Measurements from ENCODE around the gene PRPSAP1. TPM values are rescaled to one million over a fixed set of nuclear protein-coding genes. Genes with fewer than 3 reads are reported as not detected.

The PRPSAP1 gene
- total RNA-seq, 1 donor from 2014 or later = 69.7 TPM

GRCh38 chr17:76336756-76337412, 16.8 kb downstream of the PRPSAP1 start:
- H3K4me1 Mint-ChIP-seq (ENCODE audit: unreplicated experiment) = peaks cover 24% of the 10 kb centered on the region
- H3K9me3 Mint-ChIP-seq (ENCODE audit: unreplicated experiment) = no peaks in the 10 kb centered on the region
- H3K36me3 Mint-ChIP-seq (ENCODE audit: unreplicated experiment) = peaks cover 20% of the 10 kb centered on the region
- no peak for DNase-seq (ENCODE audit: extremely low spot score, unreplicated experiment)
- no peak for TF ChIP-seq CTCF (IDR thresholded peaks at IDR 0.05)
- H3K27me3 Mint-ChIP-seq (ENCODE audit: unreplicated experiment) = no peaks in the 10 kb centered on the region
- H3K4me3 Mint-ChIP-seq (ENCODE audit: unreplicated experiment) = no peak overlapping the region
- peak overlapping the region; percentile 19 for H3K27ac Mint-ChIP-seq (ENCODE audit: unreplicated experiment)

GRCh38 chr17:76335716-76336381, 17.9 kb downstream of the PRPSAP1 start:
- Mint-ChIP-seq H3K4me1 (ENCODE audit: unreplicated experiment) (peaks cover 24% of the 10 kb centered on the region), H3K9me3 (ENCODE audit: unreplicated experiment) (no peaks in the 10 kb centered on the region)

GRCh38 chr17:76333673-76334505, 19.8 kb downstream of the PRPSAP1 start:
- H3K4me3 Mint-ChIP-seq (ENCODE audit: unreplicated experiment) = no peak overlapping the region
- no peak overlapping the region for H3K27ac Mint-ChIP-seq (ENCODE audit: unreplicated experiment)

More at GRCh38 chr17:76335716-76336381, 17.9 kb downstream of the PRPSAP1 start:
- no peak overlapping the region for H3K27ac Mint-ChIP-seq (ENCODE audit: unreplicated experiment)
- H3K27me3 Mint-ChIP-seq (ENCODE audit: unreplicated experiment) = no peaks in the 10 kb centered on the region
- H3K4me3 Mint-ChIP-seq (ENCODE audit: unreplicated experiment) = no peak overlapping the region
- TF ChIP-seq CTCF (IDR thresholded peaks at IDR 0.05) = no peak
- DNase-seq (ENCODE audit: extremely low spot score, unreplicated experiment) = no peak
- peaks cover 21% of the 10 kb centered on the region for H3K36me3 Mint-ChIP-seq (ENCODE audit: unreplicated experiment)

GRCh38 chr17:76331083-76331482, 22.6 kb downstream of the PRPSAP1 start:
- no peak overlapping the region for H3K27ac Mint-ChIP-seq (ENCODE audit: unreplicated experiment)
- H3K9me3 Mint-ChIP-seq (ENCODE audit: unreplicated experiment) = no peaks in the 10 kb centered on the region
- H3K4me3 Mint-ChIP-seq (ENCODE audit: unreplicated experiment) = no peak overlapping the region
- peaks cover 38% of the 10 kb centered on the region for H3K36me3 Mint-ChIP-seq (ENCODE audit: unreplicated experiment)
- H3K4me1 Mint-ChIP-seq (ENCODE audit: unreplicated experiment) = peaks cover 11% of the 10 kb centered on the region
- H3K27me3 Mint-ChIP-seq (ENCODE audit: unreplicated experiment) = no peaks in the 10 kb centered on the region
- TF ChIP-seq CTCF (IDR thresholded peaks at IDR 0.05) = no peak
- no peak for DNase-seq (ENCODE audit: extremely low spot score, unreplicated experiment)

More at GRCh38 chr17:76333673-76334505, 19.8 kb downstream of the PRPSAP1 start:
- no peaks in the 10 kb centered on the region for H3K27me3 Mint-ChIP-seq (ENCODE audit: unreplicated experiment)
- no peak for TF ChIP-seq CTCF (IDR thresholded peaks at IDR 0.05)
- peaks cover 20% of the 10 kb centered on the region for H3K36me3 Mint-ChIP-seq (ENCODE audit: unreplicated experiment)
- H3K4me1 Mint-ChIP-seq (ENCODE audit: unreplicated experiment) = peaks cover 24% of the 10 kb centered on the region
- H3K9me3 Mint-ChIP-seq (ENCODE audit: unreplicated experiment) = no peaks in the 10 kb centered on the region
- DNase-seq (ENCODE audit: extremely low spot score, unreplicated experiment) = no peak

- TF ChIP-seq CTCF (IDR thresholded peaks at IDR 0.05) = no peak
- Mint-ChIP-seq H3K36me3 (ENCODE audit: unreplicated experiment) (peaks cover 41% of the 10 kb centered on the region), H3K4me3 (ENCODE audit: unreplicated experiment) (no peak overlapping the region), H3K4me1 (ENCODE audit: unreplicated experiment) (peaks cover 8% of the 10 kb centered on the region), H3K27ac (ENCODE audit: unreplicated experiment) (no peak overlapping the region), H3K9me3 (ENCODE audit: unreplicated experiment) (no peaks in the 10 kb centered on the region), H3K27me3 (ENCODE audit: unreplicated experiment) (no peaks in the 10 kb centered on the region)
- no peak for DNase-seq (ENCODE audit: extremely low spot score, unreplicated experiment)
Measured at GRCh38 chr17:76329664-76330063, 24.1 kb downstream of the PRPSAP1 start.
